ENCODE measurements around the gene LETM1. TPM values are rescaled to one million over a fixed set of nuclear protein-coding genes. Genes with fewer than 3 reads are reported as not detected.
A peak's percentile ranks its signal among the peaks of the same experiment; 100 is the strongest.

LETM1 gene
- total and polyA plus RNA-seq, 2 of the 13 experiments (the other 11 are each of a cell fraction or from before 2014, with no cell fraction given) = 9.7 to 41.6 TPM

- TF ChIP-seq SRSF4 (IDR thresholded peaks at IDR 0.05; ENCODE audit: low read depth, low read length, poor library complexity, severe bottlenecking) (no peak), HMGA1 (CRISPR knock-in tag; conservative IDR thresholded peaks at IDR 0.05) (no peak), RELA (CRISPR knock-in tag; IDR thresholded peaks at IDR 0.05) (no peak), ZNF550 (CRISPR knock-in tag; IDR thresholded peaks at IDR 0.05; ENCODE audit: borderline replicate concordance) (no peak), ZMYM4 (CRISPR knock-in tag; IDR thresholded peaks at IDR 0.05) (no peak), JDP2 (CRISPR knock-in tag; IDR thresholded peaks at IDR 0.05; ENCODE audit: borderline replicate concordance) (no peak), ZNF281 (CRISPR knock-in tag; IDR thresholded peaks at IDR 0.05; ENCODE audit: borderline replicate concordance) (peak; percentile 95), CBX1 (IDR thresholded peaks at IDR 0.05; ENCODE audit: low read depth) (no peak), GTF2F1 (IDR thresholded peaks at IDR 0.05; ENCODE audit: low read length) (no peak), HDAC6 (IDR thresholded peaks at IDR 0.05; ENCODE audit: low read depth, low read length) (no peak), NR2F2 (IDR thresholded peaks at IDR 0.05; ENCODE audit: borderline replicate concordance, low read depth) (no peak), TFDP1 (CRISPR knock-in tag; IDR thresholded peaks at IDR 0.05; ENCODE audit: borderline replicate concordance) (no peak; the same call in 1 of the 2 replicates), MED8 (CRISPR knock-in tag; IDR thresholded peaks at IDR 0.05; ENCODE audit: insufficient replicate concordance) (peak; percentile 78), CSRNP2 (CRISPR knock-in tag; conservative IDR thresholded peaks at IDR 0.05; ENCODE audit: low read depth) (no peak), PAXIP1 (CRISPR knock-in tag; conservative IDR thresholded peaks at IDR 0.05) (peak; percentile 87), PITX1 (CRISPR knock-in tag; IDR thresholded peaks at IDR 0.05) (no peak), ZNF713 (CRISPR knock-in tag; IDR thresholded peaks at IDR 0.05) (0 out of 2 replicates have a peak, but pooled peaks have one; percentile 35), HDAC2 (CRISPR knock-in tag; IDR thresholded peaks at IDR 0.05) (peak; percentile 68; the same call in 1 of the 2 replicates), CENPX (CRISPR knock-in tag; IDR thresholded peaks at IDR 0.05) (no peak)
Measured at GRCh38 chr4:1766106-1767060, 89.6 kb downstream of the LETM1 start (continued).
